Tibial nerve (tissue), 4 donors: Measurements from ENCODE around the gene RGS17.

Experiments
- CTCF ChIP-seq, 5 experiments: fragments of 200-600 bp in 3 of 5; fragments of 450-650 bp in 2 of 5; sonication (generic) in 3 of 5; IDR thresholded peaks; one replicate each; pipeline ENCODE4 v1.5.1; 2016 to 2019; ENCODE audit warnings: antibody characterized with exemption in 5 of 5, mild to moderate bottlenecking in 3 of 5, moderate library complexity in 2 of 5
- EP300 ChIP-seq, 2 donors: sonication (generic); formaldehyde crosslinking; IDR thresholded peaks; one replicate each; pipeline ENCODE4 v1.6.1; 2017; ENCODE audit warnings: antibody characterized with exemption in 2 of 2, mild to moderate bottlenecking in 1 of 2
- POLR2A ChIP-seq, 2 donors: fragments of 450-650 bp; IDR thresholded peaks; one replicate each; pipeline ENCODE4 v1.6.1; 2017; ENCODE audit warnings: antibody characterized with exemption in 2 of 2, mild to moderate bottlenecking in 2 of 2, moderate library complexity in 2 of 2

GRCh38 chr6:153028286-153028685 lies 102.8 kb downstream of the RGS17 start:
- no peak for TF ChIP-seq CTCF (IDR thresholded peaks at IDR 0.05)
- no peak for TF ChIP-seq EP300 (IDR thresholded peaks at IDR 0.05)
- no peak for TF ChIP-seq POLR2A (IDR thresholded peaks at IDR 0.05)
